Fibroblast of lung (primary cell): ENCODE data around the gene TENT5C. TPM values are rescaled to one million over a fixed set of nuclear protein-coding genes. Genes with fewer than 3 reads are reported as not detected.

Experiments used
- DNase-seq, 2 donors: peaks; one replicate each; pipeline versions ENCODE4 v3.0.0 to v3.0.0-alpha.2; 2010; ENCODE audit warnings: low read depth in 2 of 2
- H2AFZ ChIP-seq: 2 replicates; pipeline ENCODE4 v1.5.1; 2012; ENCODE audit warnings: low read length, control low read depth, inconsistent platforms
- H3K27ac ChIP-seq: 2 replicates; pipeline ENCODE4 v1.5.1; 2011; ENCODE audit warnings: low read length, control low read depth; ENCODE audit not compliant: insufficient read depth
- H3K27me3 ChIP-seq: 2 replicates; pipeline ENCODE4 v1.5.1; 2011; ENCODE audit warnings: mild to moderate bottlenecking, low read length; ENCODE audit not compliant: control insufficient read depth, insufficient read depth
- H3K36me3 ChIP-seq: 2 replicates; pipeline ENCODE4 v1.5.1; 2011; ENCODE audit warnings: low read length; ENCODE audit not compliant: control insufficient read depth, insufficient read depth
- H3K4me1 ChIP-seq: 2 replicates; pipeline ENCODE4 v1.5.1; 2011; ENCODE audit warnings: low read length; ENCODE audit not compliant: control insufficient read depth, insufficient read depth; ENCODE audit errors: extremely low read depth
- H3K4me2 ChIP-seq: 2 replicates; pipeline ENCODE4 v1.5.1; 2011; ENCODE audit warnings: low read length, control low read depth; ENCODE audit not compliant: insufficient read depth; ENCODE audit errors: extremely low read depth
- H3K4me3 ChIP-seq, 4 experiments: fragments of 200-600 bp in 1 of 4; sonication (generic) in 1 of 4; replicated peaks in 1 of 4; 2 replicates each; pipeline ENCODE4 v1.5.1; 2011 to 2016; ENCODE audit warnings: low read length in 4 of 4, low read depth in 3 of 4, mild to moderate bottlenecking in 3 of 4, control low read depth in 2 of 4, inconsistent platforms in 1 of 4, mixed read lengths in 1 of 4; ENCODE audit not compliant: insufficient read depth in 1 of 4; ENCODE audit errors: control extremely low read depth in 1 of 4
- H3K79me2 ChIP-seq: 2 replicates; pipeline ENCODE4 v1.5.1; 2012; ENCODE audit warnings: mild to moderate bottlenecking, low read length, inconsistent platforms; ENCODE audit not compliant: control insufficient read depth, insufficient read depth
- H3K9ac ChIP-seq: 2 replicates; pipeline ENCODE4 v1.5.1; 2011; ENCODE audit warnings: mild to moderate bottlenecking, low read length, control low read depth; ENCODE audit not compliant: insufficient read depth
- H3K9me3 ChIP-seq: 2 replicates; pipeline ENCODE4 v1.5.1; 2012; ENCODE audit warnings: low read depth, low read length; ENCODE audit not compliant: control insufficient read depth, insufficient read depth
- H4K20me1 ChIP-seq: 2 replicates; pipeline ENCODE4 v1.5.1; 2011; ENCODE audit warnings: low read length; ENCODE audit not compliant: control insufficient read depth, insufficient read depth; ENCODE audit errors: extremely low read depth
- CTCF ChIP-seq, 2 donors: IDR thresholded peaks in 1 of 2; conservative IDR thresholded peaks in 1 of 2; 1 replicate in 1 of 2; 2 replicates in 1 of 2; pipeline ENCODE4 v1.5.1; 2011 to 2012; ENCODE audit warnings: low read length in 2 of 2, control low read depth in 1 of 2, inconsistent platforms in 1 of 2, low read depth in 1 of 2, mild to moderate bottlenecking in 1 of 2
- EZH2 ChIP-seq: IDR thresholded peaks from 2 replicates; pipeline ENCODE4 v1.5.1; 2012; ENCODE audit warnings: low read length, control low read depth, mild to moderate bottlenecking; ENCODE audit errors: missing control alignments
- polyA plus RNA-seq, 2 donors: library from polyadenylated mRNA; depleted of rRNA in 1 of 2; stranded (reverse) in 1 of 2; unstranded in 1 of 2; fragments of >200 nt; gene quantifications; 2 replicates each; pipeline ENCODE4 v1.2.1, GENCODE V29; 2011 to 2012; ENCODE audit warnings: missing spikeins in 1 of 2
- total RNA-seq: library from RNA; depleted of rRNA; stranded (reverse); fragments of >200 nt; gene quantifications from 2 replicates; pipeline ENCODE4 v1.2.1, GENCODE V29; 2014

The TENT5C gene
- total and polyA plus RNA-seq, 2 donors (not counting 1 experiment from before 2014, with no cell fraction given): 4.2 to 8.1 TPM

- DNase-seq: peak; percentile 85 to 90
- Histone ChIP-seq H3K9me3 (no peaks in the 10 kb centered on the region), H3K4me1 (peaks cover 11% of the 10 kb centered on the region), H2AFZ (peak overlapping the region; percentile 15), H3K27me3 (no peaks in the 10 kb centered on the region), H3K79me2 (peaks cover 3% of the 10 kb centered on the region), H4K20me1 (no peaks in the 10 kb centered on the region), H3K4me2 (peak overlapping the region; percentile 56), H3K9ac (no peak overlapping the region), H3K36me3 (no peaks in the 10 kb centered on the region), H3K4me3 (no peak overlapping the region), H3K27ac (peak overlapping the region; percentile 72)
- TF ChIP-seq CTCF (conservative IDR thresholded peaks at IDR 0.05 in 1 of 2, IDR thresholded peaks at IDR 0.05 in 1 of 2; ENCODE audit: low read depth in 1 of 2, low read length in 2 of 2) (no peak), EZH2 (no peak)
Observed at GRCh38 chr1:117612517-117613248, 6.8 kb downstream of the TENT5C start.

GRCh38 chr1:117613249-117613968 lies 7.6 kb downstream of the TENT5C start:
- H3K27me3 ChIP-seq: no peaks in the 10 kb centered on the region
- peak overlapping the region; percentile 72 for H3K27ac ChIP-seq
- H3K79me2 ChIP-seq: peaks cover 3% of the 10 kb centered on the region
- H3K36me3 ChIP-seq: no peaks in the 10 kb centered on the region
- H3K9ac ChIP-seq: no peak overlapping the region
- H3K4me1 ChIP-seq: peaks cover 11% of the 10 kb centered on the region
- DNase-seq: peak in 1 of 2 donors; percentile 60
- H2AFZ ChIP-seq: peak overlapping the region; percentile 15
- TF ChIP-seq EZH2: no peak
- no peak for TF ChIP-seq CTCF (conservative IDR thresholded peaks at IDR 0.05 in 1 of 2, IDR thresholded peaks at IDR 0.05 in 1 of 2; ENCODE audit: low read depth in 1 of 2, low read length in 2 of 2)
- H3K9me3 ChIP-seq: no peaks in the 10 kb centered on the region
- peak overlapping the region; percentile 56 for H3K4me2 ChIP-seq
- no peak overlapping the region for H3K4me3 ChIP-seq
- H4K20me1 ChIP-seq: no peaks in the 10 kb centered on the region

DNA sequence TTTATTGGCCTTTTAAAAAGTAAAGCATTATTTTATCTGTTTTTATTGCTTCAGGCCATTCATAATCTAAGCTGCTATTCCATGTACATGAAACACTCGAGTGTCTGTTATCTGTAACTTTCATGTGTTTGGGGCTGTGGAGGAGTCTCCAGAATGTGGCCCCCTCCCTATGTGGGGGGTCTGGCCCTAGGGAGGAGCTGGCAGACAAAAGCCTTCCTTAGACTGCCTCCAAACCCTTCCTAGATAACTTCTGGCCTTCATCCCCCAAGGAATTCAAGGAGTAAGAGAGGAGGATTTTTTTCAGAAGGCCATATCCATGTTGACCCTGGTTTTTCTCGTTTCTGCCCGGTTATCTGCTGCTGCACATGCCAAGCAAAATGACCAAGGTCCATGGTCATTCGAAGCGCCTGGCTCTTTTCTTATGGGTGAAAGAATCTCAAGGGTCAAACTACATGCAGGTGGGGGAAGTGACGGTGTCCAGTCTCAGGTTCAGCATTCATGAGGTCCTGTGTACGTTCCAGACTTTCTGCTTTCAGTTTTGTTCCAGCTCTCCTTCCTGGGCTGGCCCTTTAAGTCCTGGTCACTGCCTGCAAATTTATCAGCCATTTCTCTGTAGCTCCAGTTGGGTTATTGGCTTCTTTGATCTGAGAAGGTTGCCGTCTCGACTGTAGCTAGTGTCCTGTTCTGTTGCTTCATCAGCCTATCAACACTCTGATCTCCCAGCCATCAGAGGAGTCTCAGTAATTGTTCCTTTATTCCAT lies 8.3 kb downstream of the TENT5C start:
- no peak for DNase-seq
- Histone ChIP-seq H3K79me2 (peaks cover 3% of the 10 kb centered on the region), H3K9ac (no peak overlapping the region), H3K9me3 (no peaks in the 10 kb centered on the region), H3K4me2 (no peak overlapping the region), H2AFZ (no peak overlapping the region), H3K27me3 (no peaks in the 10 kb centered on the region), H3K4me1 (peaks cover 11% of the 10 kb centered on the region), H3K36me3 (no peaks in the 10 kb centered on the region), H4K20me1 (no peaks in the 10 kb centered on the region), H3K4me3 (no peak overlapping the region), H3K27ac (no peak overlapping the region)
- no peak for TF ChIP-seq EZH2
- TF ChIP-seq CTCF (conservative IDR thresholded peaks at IDR 0.05 in 1 of 2, IDR thresholded peaks at IDR 0.05 in 1 of 2; ENCODE audit: low read depth in 1 of 2, low read length in 2 of 2): no peak
